Neural progenitor cell (in vitro differentiated cells): ENCODE results near the gene NXPH2. TPM values are rescaled to one million over a fixed set of nuclear protein-coding genes. Genes with fewer than 3 reads are reported as not detected.

ENCODE experiments used
- DNase-seq: peaks from one replicate; pipeline ENCODE4 v3.0.0-alpha.2; 2016; ENCODE audit warnings: low spot score
- H2AFZ ChIP-seq: fragments of 200-600 bp; sonication (generic); replicated peaks from 2 replicates; pipeline ENCODE4 v1.6.1; 2016; ENCODE audit warnings: antibody characterized with exemption
- H3F3A ChIP-seq: fragments of 200-600 bp; sonication (generic); 2 replicates; pipeline ENCODE4 v1.6.1; 2016; ENCODE audit warnings: antibody characterized with exemption, low read depth
- H3K27ac ChIP-seq: fragments of 200-600 bp; sonication (generic); 2 replicates; pipeline ENCODE4 v1.5.1; 2016; ENCODE audit warnings: mild to moderate bottlenecking
- H3K27me3 ChIP-seq: fragments of 200-600 bp; sonication (generic); 2 replicates; pipeline ENCODE4 v1.6.1; 2016; ENCODE audit warnings: mild to moderate bottlenecking, moderate library complexity
- H3K36me3 ChIP-seq: fragments of 200-600 bp; sonication (generic); 2 replicates; pipeline ENCODE4 v1.5.1; 2016
- H3K4me1 ChIP-seq: fragments of 200-600 bp; sonication (generic); 2 replicates; pipeline ENCODE4 v1.6.1; 2016; ENCODE audit warnings: mixed run types
- H3K4me2 ChIP-seq: fragments of 200-600 bp; sonication (generic); 2 replicates; pipeline ENCODE4 v1.6.1; 2016
- H3K4me3 ChIP-seq: fragments of 200-600 bp; sonication (generic); 2 replicates; pipeline ENCODE4 v1.5.1; 2016
- H3K79me2 ChIP-seq: fragments of 200-600 bp; sonication (generic); 2 replicates; pipeline ENCODE4 v1.6.1; 2016; ENCODE audit warnings: low read depth
- H3K9ac ChIP-seq: fragments of 200-600 bp; sonication (generic); 2 replicates; pipeline ENCODE4 v1.6.1; 2016
- H3K9me3 ChIP-seq: fragments of 200-600 bp; sonication (generic); 2 replicates; pipeline ENCODE4 v1.5.1; 2016; ENCODE audit warnings: low read depth
- H4K20me1 ChIP-seq: fragments of 200-600 bp; sonication (generic); 2 replicates; pipeline ENCODE4 v1.6.1; 2016; ENCODE audit warnings: low read depth
- H3K27ac Mint-ChIP-seq: 3 replicates; pipeline ENCODE4 v1.8.0; 2021; ENCODE audit warnings: mixed read lengths
- H3K27me3 Mint-ChIP-seq: 2 replicates; pipeline ENCODE4 v1.8.0; 2022; ENCODE audit warnings: low read depth, mild to moderate bottlenecking, inconsistent platforms, moderate library complexity, mixed read lengths; ENCODE audit not compliant: insufficient read depth
- H3K36me3 Mint-ChIP-seq: 3 replicates; pipeline ENCODE4 v1.8.0; 2021; ENCODE audit warnings: mixed read lengths
- H3K4me1 Mint-ChIP-seq: 3 replicates; pipeline ENCODE4 v1.8.0; 2021; ENCODE audit warnings: mixed read lengths
- H3K4me3 Mint-ChIP-seq: 3 replicates; pipeline ENCODE4 v1.8.0; 2021; ENCODE audit warnings: mild to moderate bottlenecking, moderate library complexity, mixed read lengths
- H3K9me3 Mint-ChIP-seq: 3 replicates; pipeline ENCODE4 v1.8.0; 2020; ENCODE audit warnings: mixed read lengths
- EZH2 ChIP-seq: fragments of 200-600 bp; sonication (generic); IDR thresholded peaks from 2 replicates; pipeline ENCODE4 v1.6.1; 2017; ENCODE audit warnings: antibody characterized with exemption, mild to moderate bottlenecking, moderate library complexity
- EZH2phosphoT487 ChIP-seq: fragments of 200-600 bp; sonication (generic); IDR thresholded peaks from 2 replicates; pipeline ENCODE4 v1.6.1; 2017; ENCODE audit warnings: antibody characterized with exemption
- total RNA-seq: library from RNA; depleted of rRNA; stranded (reverse); fragments of >200 nt; gene quantifications from 2 replicates; pipeline ENCODE4 v1.2.3, GENCODE V29; 2015; ENCODE audit warnings: low replicate concordance
- TF ChIP-seq, protein P1 (sequence below): fragments of 200-600 bp; sonication (generic); IDR thresholded peaks from 2 replicates; pipeline ENCODE4 v1.5.1; 2017; ENCODE audit warnings: antibody characterized with exemption, mild to moderate bottlenecking

Gene NXPH2
- total RNA-seq, 1 donor from 2014 or later = 4.3 TPM

DNA sequence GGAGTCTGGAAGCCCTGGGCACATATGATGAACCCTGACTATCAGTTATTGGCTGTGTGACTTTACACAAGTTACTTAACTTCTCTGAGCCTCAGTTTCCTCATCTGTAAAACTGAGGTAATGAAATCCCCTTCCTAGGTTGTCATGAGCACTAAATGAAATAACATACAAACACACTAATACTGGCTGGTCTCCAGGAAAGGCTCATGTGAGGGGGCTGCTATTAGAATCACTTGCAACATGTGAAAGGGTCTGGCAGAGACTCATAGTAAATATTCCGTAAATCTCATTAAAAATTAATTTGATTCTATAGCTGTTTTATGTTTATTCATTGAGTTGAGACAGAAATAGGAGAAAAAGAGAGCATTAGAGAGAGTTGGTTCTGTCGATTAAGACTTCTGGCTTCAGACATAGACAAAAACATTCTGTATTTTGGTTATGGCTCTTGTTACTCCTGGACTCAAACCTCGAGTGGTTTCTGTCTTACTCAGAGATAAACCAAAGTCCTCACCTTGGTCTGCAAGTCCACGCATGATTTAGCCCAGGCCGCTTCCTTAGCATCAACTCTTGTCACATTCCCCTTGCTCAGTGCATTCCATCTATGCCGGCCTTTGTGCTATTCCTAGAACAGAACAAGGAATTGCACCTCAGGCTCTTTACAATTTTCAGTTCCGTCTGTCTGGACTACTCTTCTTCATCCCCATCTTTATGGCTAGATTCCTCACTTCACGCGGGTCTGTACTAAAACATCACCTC is 139.1 kb downstream of the NXPH2 start:
- no peak for DNase-seq
- Mint-ChIP-seq H3K4me1 (no peaks in the 10 kb centered on the region), H3K36me3 (no peaks in the 10 kb centered on the region), H3K27ac (no peak overlapping the region), H3K9me3 (no peaks in the 10 kb centered on the region), H3K4me3 (no peak overlapping the region), H3K27me3 (no peaks in the 10 kb centered on the region)
- no peak overlapping the region for H3K27ac ChIP-seq
- TF ChIP-seq, protein P1, sequence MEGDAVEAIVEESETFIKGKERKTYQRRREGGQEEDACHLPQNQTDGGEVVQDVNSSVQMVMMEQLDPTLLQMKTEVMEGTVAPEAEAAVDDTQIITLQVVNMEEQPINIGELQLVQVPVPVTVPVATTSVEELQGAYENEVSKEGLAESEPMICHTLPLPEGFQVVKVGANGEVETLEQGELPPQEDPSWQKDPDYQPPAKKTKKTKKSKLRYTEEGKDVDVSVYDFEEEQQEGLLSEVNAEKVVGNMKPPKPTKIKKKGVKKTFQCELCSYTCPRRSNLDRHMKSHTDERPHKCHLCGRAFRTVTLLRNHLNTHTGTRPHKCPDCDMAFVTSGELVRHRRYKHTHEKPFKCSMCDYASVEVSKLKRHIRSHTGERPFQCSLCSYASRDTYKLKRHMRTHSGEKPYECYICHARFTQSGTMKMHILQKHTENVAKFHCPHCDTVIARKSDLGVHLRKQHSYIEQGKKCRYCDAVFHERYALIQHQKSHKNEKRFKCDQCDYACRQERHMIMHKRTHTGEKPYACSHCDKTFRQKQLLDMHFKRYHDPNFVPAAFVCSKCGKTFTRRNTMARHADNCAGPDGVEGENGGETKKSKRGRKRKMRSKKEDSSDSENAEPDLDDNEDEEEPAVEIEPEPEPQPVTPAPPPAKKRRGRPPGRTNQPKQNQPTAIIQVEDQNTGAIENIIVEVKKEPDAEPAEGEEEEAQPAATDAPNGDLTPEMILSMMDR = no peak
- TF ChIP-seq EZH2 (no peak), EZH2phosphoT487 (no peak)
- H3K4me2 ChIP-seq = no peak overlapping the region
- no peak overlapping the region for H3K9ac ChIP-seq
- no peaks in the 10 kb centered on the region for H3K27me3 ChIP-seq
- H3K4me1 ChIP-seq = no peaks in the 10 kb centered on the region
- no peak overlapping the region for H2AFZ ChIP-seq
- no peaks in the 10 kb centered on the region for H3F3A ChIP-seq
- H3K9me3 ChIP-seq = no peaks in the 10 kb centered on the region
- H3K79me2 ChIP-seq = no peaks in the 10 kb centered on the region
- no peaks in the 10 kb centered on the region for H4K20me1 ChIP-seq
- no peak overlapping the region for H3K4me3 ChIP-seq
- no peaks in the 10 kb centered on the region for H3K36me3 ChIP-seq

DNA sequence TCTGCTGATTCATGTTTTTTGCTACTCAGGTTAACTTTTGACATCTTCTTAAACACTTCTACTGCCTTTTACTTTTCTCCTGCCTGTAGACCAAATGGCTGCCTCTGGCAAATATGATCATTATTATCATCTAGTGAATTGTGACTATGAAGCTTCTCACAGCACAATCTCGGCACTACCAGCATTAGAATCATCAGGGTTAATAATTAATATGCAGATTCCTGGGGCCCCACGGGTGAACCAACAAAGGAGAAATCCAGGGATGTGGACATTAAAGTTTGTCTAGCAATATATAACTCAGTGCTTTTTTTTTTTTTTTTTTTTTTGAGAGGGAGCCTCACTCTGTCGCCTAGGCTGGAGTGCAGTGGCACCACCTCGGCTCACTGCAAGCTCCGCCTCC is 142.5 kb downstream of the NXPH2 start:
- Histone ChIP-seq H3K4me2 (no peak overlapping the region), H3K79me2 (no peaks in the 10 kb centered on the region), H3K9me3 (peaks cover 5% of the 10 kb centered on the region), H3K27me3 (no peaks in the 10 kb centered on the region), H3F3A (no peaks in the 10 kb centered on the region), H3K9ac (no peak overlapping the region), H3K4me1 (no peaks in the 10 kb centered on the region), H4K20me1 (no peaks in the 10 kb centered on the region), H3K27ac (no peak overlapping the region), H3K36me3 (no peaks in the 10 kb centered on the region), H3K4me3 (no peak overlapping the region), H2AFZ (no peak overlapping the region)
- Mint-ChIP-seq H3K27me3 (no peaks in the 10 kb centered on the region), H3K27ac (no peak overlapping the region), H3K9me3 (peaks cover 2% of the 10 kb centered on the region), H3K4me3 (no peak overlapping the region), H3K4me1 (no peaks in the 10 kb centered on the region), H3K36me3 (no peaks in the 10 kb centered on the region)
- no peak for DNase-seq
- TF ChIP-seq EZH2 (no peak), EZH2phosphoT487 (no peak)
- TF ChIP-seq, protein P1 = no peak

DNA sequence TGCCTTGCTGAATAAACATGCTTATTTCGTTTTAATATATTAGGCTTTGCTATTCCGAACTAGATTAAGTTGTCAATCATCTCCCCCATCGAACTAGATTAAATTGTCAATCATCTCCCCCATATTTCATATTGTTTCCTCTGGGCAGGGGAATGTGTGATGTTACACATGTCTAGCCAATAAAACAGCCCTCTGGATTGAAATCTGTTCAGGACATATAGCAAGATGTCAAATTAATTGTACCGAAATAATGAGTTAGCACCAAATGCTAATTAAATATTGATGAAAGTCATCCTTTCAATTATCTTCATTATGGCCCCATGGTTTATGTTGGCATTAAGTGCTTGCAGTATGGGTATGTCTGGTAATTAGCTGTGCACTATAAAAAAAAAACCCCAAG is 143.1 kb downstream of the NXPH2 start:
- no peak overlapping the region for H3K4me3 ChIP-seq
- H3F3A ChIP-seq = no peaks in the 10 kb centered on the region
- H3K9me3 ChIP-seq = peaks cover 5% of the 10 kb centered on the region
- no peaks in the 10 kb centered on the region for H4K20me1 ChIP-seq
- no peaks in the 10 kb centered on the region for H3K4me1 Mint-ChIP-seq
- no peak overlapping the region for H3K4me2 ChIP-seq
- no peaks in the 10 kb centered on the region for H3K27me3 ChIP-seq
- no peaks in the 10 kb centered on the region for H3K79me2 ChIP-seq
- H3K36me3 ChIP-seq = no peaks in the 10 kb centered on the region
- H3K9ac ChIP-seq = no peak overlapping the region
- H3K4me3 Mint-ChIP-seq = no peak overlapping the region
- TF ChIP-seq EZH2 = no peak
- TF ChIP-seq, protein P1 = no peak
- TF ChIP-seq EZH2phosphoT487 = no peak
- no peak overlapping the region for H3K27ac ChIP-seq
- H3K4me1 ChIP-seq = no peaks in the 10 kb centered on the region
- H3K9me3 Mint-ChIP-seq = peaks cover 5% of the 10 kb centered on the region
- H3K27me3 Mint-ChIP-seq = no peaks in the 10 kb centered on the region
- H2AFZ ChIP-seq = no peak overlapping the region
- H3K36me3 Mint-ChIP-seq = no peaks in the 10 kb centered on the region
- no peak overlapping the region for H3K27ac Mint-ChIP-seq
- DNase-seq = no peak
